Measurements from ENCODE around the gene PITPNM3. TPM values are rescaled to one million over a fixed set of nuclear protein-coding genes. Genes with fewer than 3 reads are reported as not detected.

The PITPNM3 gene
- total RNA-seq, 1 experiment from 2014 or later = 4.2 TPM

DNA sequence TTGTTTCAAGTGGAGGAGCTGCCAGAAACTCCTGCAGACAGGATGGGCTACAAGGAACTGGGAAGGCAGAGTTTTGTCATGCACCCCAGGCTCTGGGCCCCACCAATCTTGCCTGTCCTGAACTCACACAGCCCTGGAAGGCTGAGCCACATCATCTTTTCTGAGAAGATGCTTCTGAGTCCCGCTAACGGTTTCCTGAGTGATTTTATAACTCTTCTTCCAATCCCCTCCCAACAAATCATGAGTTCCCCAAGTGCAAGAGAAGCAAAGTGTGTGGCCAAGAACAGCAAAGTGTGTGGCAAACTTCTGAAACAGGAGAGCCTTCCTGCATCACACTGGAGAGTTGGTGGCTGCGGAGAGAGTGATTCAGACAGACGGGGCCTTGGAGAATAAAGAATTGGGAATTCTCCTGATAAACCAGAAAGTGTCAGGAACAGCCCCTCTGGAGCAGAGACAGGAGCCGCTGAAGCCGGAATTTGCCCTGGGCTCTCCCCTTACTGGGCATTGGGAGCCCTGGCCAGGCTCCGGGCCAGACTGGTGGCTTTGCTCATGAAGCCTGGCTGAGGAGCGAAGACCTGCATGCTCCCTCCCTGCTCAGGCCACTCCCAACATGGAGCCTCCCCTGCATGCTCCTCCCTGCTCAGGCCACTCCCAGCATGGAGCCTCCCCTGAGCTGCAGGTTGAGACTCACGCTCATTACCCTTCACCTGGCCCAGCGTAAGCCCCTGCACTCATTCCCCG is 47.2 kb downstream of the PITPNM3 start:
- Histone ChIP-seq H3K9me3 (ENCODE audit: control insufficient read depth in 1 of 2, insufficient read depth in 1 of 2, low read depth in 1 of 2, low read length in 2 of 2) (no peaks in the 10 kb centered on the region), H3K27ac (ENCODE audit: low read depth, low read length) (no peak overlapping the region), H3K4me3 (replicated peaks in 1 of 2; ENCODE audit: low read depth in 1 of 2, low read length in 2 of 2) (no peak overlapping the region), H3K4me1 (ENCODE audit: control insufficient read depth in 1 of 2, insufficient read depth in 2 of 2, low read length in 2 of 2) (peaks cover 22 to 57% of the 10 kb centered on the region in 2 experiments), H3K36me3 (ENCODE audit: control insufficient read depth in 1 of 2, insufficient read depth in 2 of 2, low read length in 2 of 2) (no peaks in the 10 kb centered on the region), H3K9me2 (ENCODE audit: insufficient read depth) (no peaks in the 10 kb centered on the region), H3K27me3 (ENCODE audit: insufficient read depth, low read length) (no peaks in the 10 kb centered on the region), H3K4me2 (ENCODE audit: low read length) (0 out of 2 replicates have a peak overlapping the region, but pooled peaks have one; percentile 48), H4K20me1 (ENCODE audit: insufficient read depth) (no peaks in the 10 kb centered on the region), H3K79me2 (ENCODE audit: insufficient read depth, low read length) (no peaks in the 10 kb centered on the region), H2AFZ (ENCODE audit: low read depth, low read length, poor library complexity, severe bottlenecking) (no peak overlapping the region), H3K9ac (ENCODE audit: low read length) (no peak overlapping the region)
- intact Hi-C loops (cut with micrococcal nuclease) = no loop called here
- CTCF ChIA-PET = no interaction called here
- POLR2A ChIA-PET = no interaction called here
- DNase-seq (ENCODE audit: low read depth, low spot score) = no peak
- no TSS peak for BruUV-seq (replicated peaks)
- TF ChIP-seq CTCF (IDR thresholded peaks at IDR 0.05 in 2 of 3, conservative IDR thresholded peaks at IDR 0.05 in 1 of 3; ENCODE audit: borderline replicate concordance in 1 of 3, insufficient read depth in 1 of 3, low read depth in 2 of 3, low read length in 2 of 3) (no peak), YY1 (IDR thresholded peaks at IDR 0.05; ENCODE audit: extremely low read depth, insufficient replicate concordance, low read depth, low read length) (peak; percentile 34)
- peak; percentile 48 for ATAC-seq
- RAD21 ChIA-PET (ENCODE audit: low non-redundant PET in 1 of 2, low total read pairs in 2 of 2, uncharacterized antibody in 2 of 2, unreplicated experiment in 2 of 2) = no interaction called here

- BruUV-seq (replicated peaks) = no TSS peak
- TF ChIP-seq RAD21 (IDR thresholded peaks at IDR 0.05; ENCODE audit: low read depth) = no peak
- TF ChIP-seq ZFX (IDR thresholded peaks at IDR 0.05) = no peak
- TF ChIP-seq FOSL1 (IDR thresholded peaks at IDR 0.05; ENCODE audit: low read depth) = no peak
- no peak for TF ChIP-seq EZH2 (IDR thresholded peaks at IDR 0.05)
- TF ChIP-seq EGR1 (IDR thresholded peaks at IDR 0.05; ENCODE audit: low read depth) = no peak
- TF ChIP-seq REST (IDR thresholded peaks at IDR 0.05; ENCODE audit: low read depth) = no peak
- TF ChIP-seq ZBTB33 (IDR thresholded peaks at IDR 0.05; ENCODE audit: extremely low read depth, insufficient replicate concordance, low read length) = no peak
- no peak for TF ChIP-seq YY1 (IDR thresholded peaks at IDR 0.05; ENCODE audit: extremely low read depth, insufficient replicate concordance, low read depth, low read length)
- no peak for TF ChIP-seq SP1 (IDR thresholded peaks at IDR 0.05; ENCODE audit: low read depth)
These were observed 47.8 kb downstream of the PITPNM3 start for GRCh38 chr17:6508519-6509030.

More at GRCh38 chr17:6508519-6509030, 47.8 kb downstream of the PITPNM3 start:
- Histone ChIP-seq H3K9ac (ENCODE audit: low read length) (no peak overlapping the region), H2AFZ (ENCODE audit: low read depth, low read length, poor library complexity, severe bottlenecking) (no peak overlapping the region), H3K4me2 (ENCODE audit: low read length) (peak overlapping the region; percentile 68; the same call in 1 of the 2 replicates), H3K79me2 (ENCODE audit: insufficient read depth, low read length) (no peaks in the 10 kb centered on the region), H3K9me2 (ENCODE audit: insufficient read depth) (no peaks in the 10 kb centered on the region), H4K20me1 (ENCODE audit: insufficient read depth) (no peaks in the 10 kb centered on the region), H3K4me3 (replicated peaks in 1 of 2; ENCODE audit: low read depth in 1 of 2, low read length in 2 of 2) (no peak overlapping the region), H3K4me1 (ENCODE audit: control insufficient read depth in 1 of 2, insufficient read depth in 2 of 2, low read length in 2 of 2) (peaks cover 22 to 57% of the 10 kb centered on the region in 2 experiments), H3K27ac (ENCODE audit: low read depth, low read length) (no peak overlapping the region), H3K27me3 (ENCODE audit: insufficient read depth, low read length) (no peaks in the 10 kb centered on the region), H3K36me3 (ENCODE audit: control insufficient read depth in 1 of 2, insufficient read depth in 2 of 2, low read length in 2 of 2) (no peaks in the 10 kb centered on the region), H3K9me3 (ENCODE audit: control insufficient read depth in 1 of 2, insufficient read depth in 1 of 2, low read depth in 1 of 2, low read length in 2 of 2) (no peaks in the 10 kb centered on the region)
- POLR2A ChIA-PET = no interaction called here
- ATAC-seq (no peak), DNase-seq (ENCODE audit: low read depth, low spot score) (no peak)
- RAD21 ChIA-PET (ENCODE audit: low non-redundant PET in 1 of 2, low total read pairs in 2 of 2, uncharacterized antibody in 2 of 2, unreplicated experiment in 2 of 2) = no interaction called here
- CTCF ChIA-PET = no interaction called here
- intact Hi-C loops (cut with micrococcal nuclease) = no loop called here

Data from HCT116 (cell line).